ENCODE results near the gene ECM2.

Gene ECM2

GRCh38 chr9:92527832-92528521 is 7.8 kb downstream of the ECM2 start:
- no peak for DNase-seq

DNA sequence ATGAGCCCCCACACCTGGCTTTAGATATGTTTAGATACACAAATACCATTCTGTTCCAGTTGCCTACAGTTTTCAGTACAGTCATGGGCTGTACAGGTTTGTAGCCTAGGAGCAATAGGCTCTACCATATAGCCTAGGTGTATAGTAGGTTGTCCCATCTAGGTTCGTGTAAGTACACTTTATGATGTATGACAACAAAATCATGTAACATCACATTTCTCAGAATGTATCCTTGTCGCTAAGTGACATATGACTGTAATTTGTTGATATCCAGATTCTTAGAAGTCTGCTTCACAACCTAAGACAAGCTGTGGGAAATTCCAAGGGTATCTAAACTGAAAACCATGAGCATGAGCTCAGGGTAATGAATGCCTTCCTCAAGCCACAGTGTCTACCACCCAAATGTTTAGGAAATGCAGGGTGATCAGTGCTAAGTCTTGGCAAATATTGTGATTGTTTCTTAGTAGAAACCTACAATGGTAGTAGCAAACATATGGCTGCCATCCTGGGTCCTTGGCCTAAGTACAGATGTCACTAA is 8.4 kb downstream of the ECM2 start:
- no peak for DNase-seq

GRCh38 chr9:92525306-92525705 is 10.5 kb downstream of the ECM2 start:
- DNase-seq = no peak

DNA sequence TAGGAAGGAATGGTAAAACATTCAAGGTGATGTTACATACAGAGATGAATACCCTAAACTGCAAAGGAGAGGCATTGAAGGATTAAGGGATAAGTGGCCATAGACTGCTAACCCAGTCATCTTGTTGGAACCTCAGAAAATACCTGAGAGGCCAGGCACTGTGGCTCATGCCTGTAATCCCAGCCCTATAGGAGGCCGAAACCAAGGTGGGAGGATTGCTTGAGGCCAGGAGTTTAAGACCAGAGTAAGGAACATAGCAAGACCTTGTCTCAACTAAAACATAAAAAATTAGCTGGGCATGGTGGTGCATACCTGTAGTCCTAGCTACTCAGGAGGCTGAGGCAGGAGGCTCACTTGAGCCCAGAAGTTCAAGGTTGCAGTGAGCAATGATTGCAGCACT is 10.9 kb downstream of the ECM2 start:
- DNase-seq = no peak

DNA sequence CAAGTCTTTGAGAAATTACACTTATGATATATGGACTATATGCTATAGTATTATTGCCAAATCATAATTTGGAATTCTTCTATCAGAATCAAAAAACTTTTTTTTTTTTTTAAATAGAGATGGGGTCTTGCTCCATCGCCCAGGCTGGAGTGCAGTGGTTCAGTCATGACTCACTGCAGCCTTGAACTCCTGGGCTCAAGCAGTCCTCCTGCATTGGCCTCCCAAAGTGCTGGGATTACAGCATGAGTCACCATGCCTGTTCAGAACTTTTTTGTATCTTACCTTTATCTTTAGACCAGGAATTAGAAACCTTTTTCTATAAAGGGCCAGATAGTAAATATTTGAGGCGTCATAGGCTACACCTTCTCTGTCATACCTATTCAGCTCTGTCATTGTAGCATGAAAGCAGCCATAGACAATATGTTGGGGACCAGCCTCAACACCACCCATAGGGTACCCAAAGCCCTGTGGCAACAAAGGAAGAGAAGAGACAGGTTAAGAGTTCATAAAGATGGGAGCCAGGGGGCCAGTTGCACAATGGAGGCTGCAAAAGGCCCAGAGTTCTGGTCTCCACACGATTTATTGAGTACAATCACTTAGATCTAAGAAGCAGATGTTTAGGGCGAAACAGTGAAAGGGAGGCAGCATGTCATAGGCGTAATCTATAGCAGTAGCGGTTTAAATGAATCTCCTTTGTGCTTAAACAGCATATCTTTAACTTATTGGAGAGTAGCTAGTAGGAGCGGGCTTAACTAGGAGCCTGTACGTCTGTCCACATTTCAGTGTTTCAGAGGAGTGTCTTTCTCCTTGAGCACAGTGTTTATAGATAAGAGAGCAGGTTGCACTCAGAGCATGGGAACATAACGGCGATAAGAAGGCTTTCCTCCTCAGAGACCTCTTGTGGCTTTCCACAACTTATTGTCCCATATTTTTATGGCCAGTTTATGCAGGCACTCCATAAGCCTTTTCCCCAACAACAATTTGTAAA is 12.5 kb downstream of the ECM2 start:
- DNase-seq = no peak

DNA sequence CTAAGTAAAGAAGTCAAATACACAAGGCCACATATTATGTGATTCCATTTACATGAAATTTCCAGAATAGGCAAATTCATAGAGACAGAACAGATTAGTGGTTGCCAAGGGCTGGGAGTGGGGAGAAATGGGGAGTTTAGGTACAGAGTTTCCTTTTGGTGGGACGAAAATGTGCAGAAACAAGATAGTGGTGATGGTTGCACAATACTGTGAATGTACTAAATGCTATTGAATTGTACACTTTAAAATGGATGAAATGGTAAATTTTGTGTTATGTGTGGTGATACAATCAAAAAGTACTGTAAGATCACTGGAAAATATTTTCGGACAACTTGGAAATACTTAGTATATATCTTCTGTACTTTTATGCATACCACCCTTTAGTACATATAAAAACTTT is 15.0 kb downstream of the ECM2 start:
- DNase-seq = no peak

- DNase-seq = no peak
Measured at GRCh38 chr9:92518199-92518598, 17.6 kb downstream of the ECM2 start.

DNA sequence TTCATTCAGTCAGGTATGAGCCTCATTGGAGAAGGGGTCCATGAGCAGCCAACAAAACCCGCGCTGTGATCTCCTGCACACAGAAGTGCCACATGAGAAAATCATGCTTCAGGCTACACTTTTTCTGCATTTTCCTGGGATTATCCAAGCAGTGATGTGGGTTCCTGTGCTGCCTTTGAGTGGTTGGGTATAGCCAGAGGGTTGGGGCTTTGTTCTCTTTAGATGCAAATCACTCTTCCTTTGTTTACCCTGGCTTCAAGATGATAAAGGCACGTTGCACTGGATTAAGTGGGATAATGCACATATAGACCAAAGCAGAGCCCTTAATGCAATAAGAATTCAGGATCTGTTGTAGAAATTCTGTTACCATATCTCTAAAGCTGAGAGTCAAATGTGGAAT is 18.7 kb downstream of the ECM2 start:
- no peak for DNase-seq

GRCh38 chr9:92516521-92516920 is 19.3 kb downstream of the ECM2 start:
- DNase-seq = no peak

DNA sequence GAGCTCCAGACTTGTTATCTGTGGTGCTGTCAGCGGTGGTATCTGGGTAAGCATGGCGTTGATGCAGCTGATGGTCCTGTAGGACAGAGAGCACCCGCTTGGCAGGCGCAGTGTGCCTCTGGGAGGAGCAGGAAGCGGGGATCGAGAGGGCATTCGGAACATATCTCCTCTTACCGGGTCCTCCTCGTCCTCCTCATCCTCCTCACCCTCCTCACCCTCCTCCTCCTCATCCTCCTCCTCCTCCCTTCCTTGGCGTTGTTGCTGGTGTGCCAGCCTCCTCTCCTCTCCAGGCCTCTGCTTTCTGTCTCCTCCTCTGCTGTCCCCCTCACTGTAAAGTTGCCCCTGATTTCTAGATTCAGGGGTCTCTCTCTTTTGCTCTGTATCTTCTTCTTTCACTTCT is 21.2 kb downstream of the ECM2 start:
- no peak for DNase-seq

GRCh38 chr9:92513349-92513748 is 22.4 kb downstream of the ECM2 start:
- no peak for DNase-seq

DNA sequence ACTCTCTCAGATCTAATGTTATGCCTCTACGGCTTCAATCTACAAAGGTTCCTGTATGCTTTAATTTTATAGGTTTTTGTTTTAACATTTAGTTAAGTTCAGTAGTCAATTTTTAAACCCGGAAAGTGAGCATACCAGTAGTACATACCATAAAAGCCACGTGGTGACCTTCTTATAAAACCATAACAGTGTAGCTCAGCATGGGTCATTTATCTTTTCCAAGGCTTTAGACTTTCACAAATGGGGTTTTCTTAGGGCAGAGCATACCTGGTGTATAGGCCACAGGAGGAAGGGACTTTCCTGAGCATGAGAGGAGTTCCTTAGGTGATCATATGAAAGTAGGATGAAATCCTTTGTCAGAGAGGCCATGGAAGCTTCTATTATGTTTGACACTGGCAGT is 23.2 kb downstream of the ECM2 start:
- no peak for DNase-seq

GRCh38 chr9:92510747-92511146 is 25.0 kb downstream of the ECM2 start:
- DNase-seq = no peak

GRCh38 chr9:92509050-92509449 is 26.7 kb downstream of the ECM2 start:
- no peak for DNase-seq

GRCh38 chr9:92508018-92508820 is 27.6 kb downstream of the ECM2 start:
- DNase-seq = no peak

DNA sequence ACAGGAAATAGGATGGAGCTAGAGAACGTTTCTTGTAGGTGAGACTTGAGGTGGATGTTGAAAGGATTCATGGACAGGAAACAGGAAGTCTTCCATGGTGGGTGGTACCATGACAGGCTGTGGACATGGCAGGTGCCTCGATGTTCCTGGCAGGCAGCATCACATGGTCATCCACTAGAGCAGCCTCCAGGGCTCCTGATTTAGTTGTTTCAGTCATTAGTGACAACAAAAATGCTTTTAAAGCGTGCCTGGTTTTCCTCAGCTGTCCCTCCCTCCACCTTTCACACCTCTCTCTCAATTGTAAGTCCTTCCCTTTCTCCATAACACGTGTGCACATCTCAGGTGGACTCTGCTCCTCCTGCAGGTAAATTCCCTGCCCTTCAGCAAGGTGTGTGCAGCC is 28.3 kb downstream of the ECM2 start:
- no peak for DNase-seq

- no peak for DNase-seq
Measured at GRCh38 chr9:92507005-92507404, 28.8 kb downstream of the ECM2 start.

GRCh38 chr9:92506184-92506857 is 29.5 kb downstream of the ECM2 start:
- no peak for DNase-seq

GRCh38 chr9:92504881-92505280 is 30.9 kb downstream of the ECM2 start:
- DNase-seq = no peak

DNA sequence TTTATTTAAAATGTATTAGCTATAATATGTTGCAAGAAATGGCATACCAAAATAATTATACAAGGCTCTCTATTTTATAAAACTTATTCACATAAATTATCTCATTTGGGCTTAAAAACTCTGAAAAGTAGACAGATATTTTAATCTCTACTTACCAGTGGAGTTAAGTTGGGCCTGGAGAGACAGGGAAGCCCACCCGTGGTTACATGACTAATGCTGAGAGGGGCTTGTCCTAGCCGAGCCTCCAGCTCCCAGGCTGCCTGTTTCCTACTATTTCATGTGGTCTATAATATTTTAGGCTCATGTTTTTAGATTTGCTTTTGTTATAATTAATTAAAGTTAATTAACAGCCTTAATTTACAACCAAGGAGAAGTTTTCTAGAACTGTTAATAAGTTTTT is 32.6 kb downstream of the ECM2 start:
- DNase-seq = no peak

GRCh38 chr9:92501671-92502393 is 34.0 kb downstream of the ECM2 start:
- DNase-seq = peak in 1 of 5 experiments; percentile 28

GRCh38 chr9:92500725-92501124 is 35.1 kb downstream of the ECM2 start:
- DNase-seq = no peak
